MCF 10A (cell line): Measurements from ENCODE around the gene C19orf33. TPM values are rescaled to one million over a fixed set of nuclear protein-coding genes. Genes with fewer than 3 reads are reported as not detected.

ENCODE experiments used
- BruUV-seq: library from RNA; stranded (reverse); fragments of 400-500 nt; replicated peaks from 2 replicates; lab custom pipeline; 2021; lab: Mats Ljungman, UMichigan
- CTCF ChIA-PET: fragments of 300-600 bp; sonication (Branson Sonifier 250); formaldehyde crosslinking; extraction: SDS; loops from one replicate; lab custom pipeline; 2021; ENCODE audit warnings: antibody characterized with exemption, inconsistent platforms; lab: Yijun Ruan, JAX
- POLR2A ChIA-PET: fragments of 300-600, 350-650 bp; sonication (Branson Sonifier 250); formaldehyde crosslinking; extraction: SDS; loops from one replicate; lab custom pipeline; 2020; ENCODE audit warnings: antibody characterized with exemption, inconsistent platforms; lab: Yijun Ruan, JAX
- DNase-seq: peaks from one replicate; pipeline ENCODE4 v3.0.0-alpha.2; 2018; ENCODE audit not compliant: unreplicated experiment
- H3K27ac Mint-ChIP-seq: one replicate; pipeline ENCODE4 v1.8.0; 2022; ENCODE audit warnings: mild to moderate bottlenecking, low read depth, mixed read lengths; ENCODE audit not compliant: unreplicated experiment
- H3K27me3 Mint-ChIP-seq: one replicate; pipeline ENCODE4 v1.8.0; 2022; ENCODE audit warnings: mixed read lengths; ENCODE audit not compliant: insufficient read depth, unreplicated experiment
- H3K36me3 Mint-ChIP-seq: one replicate; pipeline ENCODE4 v1.8.0; 2022; ENCODE audit warnings: mild to moderate bottlenecking, moderate library complexity, mixed read lengths; ENCODE audit not compliant: insufficient read depth, unreplicated experiment
- H3K4me1 Mint-ChIP-seq: one replicate; pipeline ENCODE4 v1.8.0; 2022; ENCODE audit warnings: mixed read lengths; ENCODE audit not compliant: insufficient read depth, unreplicated experiment
- H3K4me3 Mint-ChIP-seq: one replicate; pipeline ENCODE4 v1.8.0; 2022; ENCODE audit warnings: mild to moderate bottlenecking, moderate library complexity, mixed read lengths; ENCODE audit not compliant: unreplicated experiment
- H3K9me3 Mint-ChIP-seq: one replicate; pipeline ENCODE4 v1.8.0; 2022; ENCODE audit warnings: mixed read lengths; ENCODE audit not compliant: unreplicated experiment
- CTCF ChIP-seq: fragments of 200-600 bp; IDR thresholded peaks from one replicate; pipeline ENCODE4 v1.8.0; 2022; ENCODE audit warnings: antibody characterized with exemption, mild to moderate bottlenecking; ENCODE audit not compliant: unreplicated experiment
- intact Hi-C: fragments of 100-400 bp; cut with micrococcal nuclease; formaldehyde crosslinking; loops from 2 replicates; pipeline ENCODE4 v1.14.1; 2022
- total RNA-seq: library from RNA; stranded (reverse); gene quantifications from 2 replicates; pipeline ENCODE4 v1.2.3, GENCODE V29; 2022

The C19orf33 gene
- total RNA-seq, 1 experiment from 2014 or later, result 343 TPM

GRCh38 chr19:38323291-38323690 lies 19.2 kb downstream of the C19orf33 start:
- Mint-ChIP-seq H3K4me1 (peaks cover 27% of the 10 kb centered on the region), H3K36me3 (peaks cover 5% of the 10 kb centered on the region), H3K9me3 (no peaks in the 10 kb centered on the region), H3K4me3 (no peak overlapping the region), H3K27me3 (no peaks in the 10 kb centered on the region), H3K27ac (no peak overlapping the region)
- ChIA-PET CTCF (interaction anchor here (0.7 kb wide), 1 partner anchor 9 kb away, joined by 3 read pairs; no protein-coding TSS in a partner anchor), POLR2A (interaction anchor here (5.6 kb wide), 1 partner anchor 57 kb away, joined by 45 read pairs; the partner anchor contains the start of gene SPINT2)
- TF ChIP-seq CTCF, result no peak
- BruUV-seq, result no TSS peak
- intact Hi-C loops, result no loop called here
- no peak for DNase-seq

DNA sequence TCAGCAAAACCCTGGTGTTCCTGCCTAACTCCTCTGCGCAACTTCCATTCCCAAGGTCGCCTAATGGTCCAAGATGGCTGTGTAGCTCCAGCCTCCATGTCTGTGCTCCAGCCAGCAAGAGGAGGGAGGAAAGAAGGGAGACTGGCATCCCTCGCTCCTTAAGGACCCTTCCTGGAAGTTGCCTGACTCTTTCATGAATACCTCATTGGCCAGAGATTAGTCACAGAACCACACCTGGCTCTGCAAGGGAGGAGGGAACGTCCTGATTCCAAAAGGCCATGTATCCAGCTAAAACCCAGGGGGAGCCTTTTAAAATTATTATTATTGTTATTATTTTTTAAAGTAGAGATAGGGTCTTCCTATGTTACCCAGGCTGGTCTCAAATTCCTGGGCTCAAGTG lies 20.4 kb downstream of the C19orf33 start:
- intact Hi-C loops, result no loop called here
- Mint-ChIP-seq H3K9me3 (no peaks in the 10 kb centered on the region), H3K27ac (no peak overlapping the region), H3K4me1 (peaks cover 18% of the 10 kb centered on the region), H3K4me3 (no peak overlapping the region), H3K36me3 (peaks cover 5% of the 10 kb centered on the region), H3K27me3 (no peaks in the 10 kb centered on the region)
- BruUV-seq, result no TSS peak
- CTCF ChIA-PET, result interaction anchor here (0.6 to 0.7 kb wide), 2 partner anchors 85 to 604 kb away, joined by 3 to 7 read pairs; no protein-coding TSS in a partner anchor
- POLR2A ChIA-PET, result no interaction called here
- DNase-seq, result no peak
- no peak for TF ChIP-seq CTCF

- Mint-ChIP-seq H3K36me3 (no peaks in the 10 kb centered on the region), H3K27me3 (no peaks in the 10 kb centered on the region), H3K27ac (no peak overlapping the region), H3K9me3 (no peaks in the 10 kb centered on the region), H3K4me1 (peaks cover 8% of the 10 kb centered on the region), H3K4me3 (no peak overlapping the region)
- no peak for DNase-seq
- BruUV-seq, result no TSS peak
- ChIA-PET CTCF (interaction anchor here (0.7 to 1.9 kb wide), 4 partner anchors 79 to 591 kb away, joined by 3 to 7 read pairs (median 3); no protein-coding TSS in a partner anchor), POLR2A (no interaction called here)
- intact Hi-C loops, result no loop called here
- TF ChIP-seq CTCF, result no peak
Observed at GRCh38 chr19:38326591-38326990, 22.5 kb downstream of the C19orf33 start.

DNA sequence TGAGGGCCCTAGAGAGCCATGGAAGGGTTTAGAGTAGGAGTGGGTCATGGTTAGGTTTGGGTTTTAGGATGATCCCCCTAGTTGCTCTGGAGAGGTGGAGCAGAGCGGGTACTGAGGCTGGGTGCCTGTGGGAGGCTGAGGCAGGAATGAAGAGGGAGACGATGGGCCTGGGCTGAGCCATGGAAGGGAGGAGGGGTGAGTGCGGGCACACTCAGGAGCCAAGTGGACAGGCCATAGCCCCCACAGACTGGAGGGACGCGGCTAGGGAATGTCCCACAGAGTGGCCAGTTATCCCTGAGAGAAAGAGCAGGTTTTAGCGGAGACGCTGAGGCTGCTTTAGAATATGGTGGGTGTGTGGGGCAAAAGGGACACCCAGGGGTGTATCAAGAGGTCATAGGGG lies 25.6 kb downstream of the C19orf33 start:
- no peaks in the 10 kb centered on the region for H3K36me3 Mint-ChIP-seq
- intact Hi-C loops, result no loop called here
- no peaks in the 10 kb centered on the region for H3K4me1 Mint-ChIP-seq
- no peaks in the 10 kb centered on the region for H3K27me3 Mint-ChIP-seq
- ChIA-PET POLR2A (no interaction called here), CTCF (interaction anchor here (4.5 to 6.7 kb wide), 2 partner anchors 85 to 95 kb away, joined by 20 to 102 read pairs; no protein-coding TSS in a partner anchor)
- DNase-seq, result no peak
- no peak overlapping the region for H3K27ac Mint-ChIP-seq
- no peak overlapping the region for H3K4me3 Mint-ChIP-seq
- no peaks in the 10 kb centered on the region for H3K9me3 Mint-ChIP-seq
- BruUV-seq, result no TSS peak
- TF ChIP-seq CTCF, result no peak
